IMR-90 (cell line): ENCODE results near the gene EHD4. TPM values are rescaled to one million over a fixed set of nuclear protein-coding genes. Genes with fewer than 3 reads are reported as not detected.

Experiments
- CTCF ChIP-seq: conservative IDR thresholded peaks from 2 replicates; pipeline ENCODE4 v1.5.1; 2012; ENCODE audit warnings: mild to moderate bottlenecking, low read depth, low read length, improper control_type of control experiment
- MAFK ChIP-seq: IDR thresholded peaks from 2 replicates; pipeline ENCODE4 v1.6.1; 2012; ENCODE audit warnings: low read depth, low read length, improper control_type of control experiment
- POLR2A ChIP-seq: IDR thresholded peaks from 2 replicates; pipeline ENCODE4 v1.6.1; 2012; ENCODE audit warnings: mild to moderate bottlenecking, low read depth, low read length
- polyA plus RNA-seq, 3 experiments: library from polyadenylated mRNA; depleted of rRNA; stranded (reverse); fragments of >200 nt; gene quantifications; 2 replicates each; pipeline ENCODE4 v1.2.3, GENCODE V29; 2012; ENCODE audit warnings: low replicate concordance in 1 of 3
- total RNA-seq: library from RNA; depleted of rRNA; stranded (reverse); fragments of >200 nt; gene quantifications from 2 replicates; pipeline ENCODE4 v1.2.3, GENCODE V29; 2012
- TF ChIP-seq, protein P1 (sequence below): fragments of 150-350 bp; IDR thresholded peaks from 2 replicates; pipeline ENCODE4 v1.6.1; 2016; ENCODE audit warnings: low read depth, mild to moderate bottlenecking, low read length, moderate library complexity, borderline replicate concordance

Gene EHD4
- total and polyA plus RNA-seq, 2 of the 4 experiments (the other 2 are of a cell fraction) = 21.0 to 29.0 TPM

DNA sequence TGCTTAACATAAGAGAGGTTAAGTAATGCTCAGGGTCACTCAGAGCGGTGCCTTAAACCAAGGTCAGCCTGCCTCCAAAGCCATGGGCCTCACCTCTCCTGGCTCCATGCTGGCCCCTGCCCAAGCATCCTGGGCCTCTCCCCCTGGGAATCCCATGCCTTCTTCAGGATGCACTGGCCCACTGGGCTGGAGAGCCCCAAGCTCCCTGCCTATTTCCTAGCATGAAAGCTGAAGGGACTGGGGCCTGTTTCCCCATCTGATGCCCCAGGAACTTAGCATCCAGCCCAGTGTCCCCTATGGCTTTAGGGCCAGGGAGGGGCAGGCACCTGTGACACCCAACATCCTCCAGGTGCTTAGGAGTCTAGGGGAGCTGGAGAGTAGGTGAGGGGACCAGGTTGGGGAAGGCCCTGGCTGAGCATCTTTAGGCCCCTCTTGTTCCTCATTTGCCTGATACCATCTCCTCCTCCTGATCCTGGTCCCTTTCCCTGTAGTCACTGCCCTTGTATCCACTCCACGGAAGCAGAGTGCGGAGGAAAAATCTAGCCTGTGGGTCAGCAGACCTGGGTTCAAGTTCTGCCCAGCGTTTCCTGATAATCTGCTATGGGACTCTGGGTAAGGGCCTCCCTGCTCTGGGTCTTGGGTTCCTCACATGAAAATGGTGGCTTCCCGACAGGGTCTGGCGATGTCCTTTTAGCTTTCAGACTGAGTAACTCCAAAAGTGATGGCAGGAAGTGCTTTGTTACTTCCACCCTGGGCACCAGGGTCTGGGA lies 28.6 kb downstream of the EHD4 start (continued):
- TF ChIP-seq, protein P1, sequence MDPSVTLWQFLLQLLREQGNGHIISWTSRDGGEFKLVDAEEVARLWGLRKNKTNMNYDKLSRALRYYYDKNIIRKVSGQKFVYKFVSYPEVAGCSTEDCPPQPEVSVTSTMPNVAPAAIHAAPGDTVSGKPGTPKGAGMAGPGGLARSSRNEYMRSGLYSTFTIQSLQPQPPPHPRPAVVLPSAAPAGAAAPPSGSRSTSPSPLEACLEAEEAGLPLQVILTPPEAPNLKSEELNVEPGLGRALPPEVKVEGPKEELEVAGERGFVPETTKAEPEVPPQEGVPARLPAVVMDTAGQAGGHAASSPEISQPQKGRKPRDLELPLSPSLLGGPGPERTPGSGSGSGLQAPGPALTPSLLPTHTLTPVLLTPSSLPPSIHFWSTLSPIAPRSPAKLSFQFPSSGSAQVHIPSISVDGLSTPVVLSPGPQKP = no peak
- TF ChIP-seq MAFK (no peak), CTCF (no peak), POLR2A (no peak)
